ENCODE results near the gene MRPS17. TPM values are rescaled to one million over a fixed set of nuclear protein-coding genes. Genes with fewer than 3 reads are reported as not detected.

MRPS17 gene
- total RNA-seq (2022), result 32.6 and 37.1 TPM in 2 replicates
- percentile 82 among the genes with signal in this experiment for Bru-seq, nascent RNA
- BruChase-seq, experiment 1, labeled RNA remaining after a 6-hour chase, result percentile 88 among the genes with signal in this experiment
- BruChase-seq, experiment 2, labeled RNA remaining after a 2-hour chase, result percentile 94 among the genes with signal in this experiment
- long read RNA-seq, transcript MRPS17-201 (3 exons, 1,845 nt), result major isoform, 85 of 131 reads
- long read RNA-seq, partial matches to known transcripts, result 26 of 131 reads
- long read RNA-seq, other reads (novel, unspliced or antisense), result 20 of 131 reads

- intact Hi-C loops (cut with micrococcal nuclease; ENCODE audit: unreplicated experiment), result no loop called here
- BruUV-seq (replicated peaks), result TSS peak; percentile 43
- Mint-ChIP-seq H3K27ac (ENCODE audit: unreplicated experiment) (peak within 1 kb of the TSS; percentile 99), H3K4me3 (ENCODE audit: low read depth, unreplicated experiment) (peak within 1 kb of the TSS; percentile 100), H3K36me3 (ENCODE audit: insufficient read depth, unreplicated experiment) (peaks cover 53% of the 10 kb centered on the region), H3K27me3 (ENCODE audit: unreplicated experiment) (no peaks in the 10 kb centered on the region), H3K9me3 (ENCODE audit: low read depth, unreplicated experiment) (peaks cover 2% of the 10 kb centered on the region), H3K4me1 (ENCODE audit: low read depth, unreplicated experiment) (peaks cover 9% of the 10 kb centered on the region)
- no peak for TF ChIP-seq CTCF (IDR thresholded peaks at IDR 0.05; ENCODE audit: unreplicated experiment)
- CTCF ChIA-PET, result interaction anchor here (0.7 kb wide), 1 partner anchor 222 kb away, joined by 4 read pairs; no protein-coding TSS in a partner anchor
- peak; percentile 99 for DNase-seq
Measured at GRCh38 chr7:55951637-55952351, at the start of gene MRPS17. Gene MRPS17 (plus strand): TSS chr7:55951877. CDS start chr7:55953196, 1,319 bp downstream.

- no peaks in the 10 kb centered on the region for H3K27me3 Mint-ChIP-seq (ENCODE audit: unreplicated experiment)
- no peak overlapping the region for H3K27ac Mint-ChIP-seq (ENCODE audit: unreplicated experiment)
- TF ChIP-seq CTCF (IDR thresholded peaks at IDR 0.05; ENCODE audit: unreplicated experiment), result no peak
- BruUV-seq (replicated peaks), result no TSS peak
- H3K4me3 Mint-ChIP-seq (ENCODE audit: low read depth, unreplicated experiment), result no peak overlapping the region
- CTCF ChIA-PET, result interaction anchor here (0.6 kb wide), 1 partner anchor 205 kb away, joined by 4 read pairs; no protein-coding TSS in a partner anchor
- DNase-seq, result no peak
- no peaks in the 10 kb centered on the region for H3K4me1 Mint-ChIP-seq (ENCODE audit: low read depth, unreplicated experiment)
- intact Hi-C loops (cut with micrococcal nuclease; ENCODE audit: unreplicated experiment), result no loop called here
- H3K36me3 Mint-ChIP-seq (ENCODE audit: insufficient read depth, unreplicated experiment), result no peaks in the 10 kb centered on the region
- H3K9me3 Mint-ChIP-seq (ENCODE audit: low read depth, unreplicated experiment), result peaks cover 6% of the 10 kb centered on the region
Measured at GRCh38 chr7:55903985-55904759, 47.5 kb upstream of the MRPS17 start.

GRCh38 chr7:55912748-55913158, 38.9 kb upstream of the MRPS17 start:
- DNase-seq, result no peak
- BruUV-seq (replicated peaks), result no TSS peak
- Mint-ChIP-seq H3K9me3 (ENCODE audit: low read depth, unreplicated experiment) (peaks cover 4% of the 10 kb centered on the region), H3K4me1 (ENCODE audit: low read depth, unreplicated experiment) (no peaks in the 10 kb centered on the region), H3K27ac (ENCODE audit: unreplicated experiment) (no peak overlapping the region), H3K36me3 (ENCODE audit: insufficient read depth, unreplicated experiment) (peaks cover 4% of the 10 kb centered on the region), H3K4me3 (ENCODE audit: low read depth, unreplicated experiment) (no peak overlapping the region), H3K27me3 (ENCODE audit: unreplicated experiment) (no peaks in the 10 kb centered on the region)
- intact Hi-C loops (cut with micrococcal nuclease; ENCODE audit: unreplicated experiment), result no loop called here
- CTCF ChIA-PET, result no interaction called here
- no peak for TF ChIP-seq CTCF (IDR thresholded peaks at IDR 0.05; ENCODE audit: unreplicated experiment)

- BruUV-seq (replicated peaks), result no TSS peak
- peaks cover 10% of the 10 kb centered on the region for H3K9me3 Mint-ChIP-seq (ENCODE audit: low read depth, unreplicated experiment)
- H3K4me3 Mint-ChIP-seq (ENCODE audit: low read depth, unreplicated experiment), result no peak overlapping the region
- H3K27me3 Mint-ChIP-seq (ENCODE audit: unreplicated experiment), result no peaks in the 10 kb centered on the region
- no peak for DNase-seq
- H3K27ac Mint-ChIP-seq (ENCODE audit: unreplicated experiment), result no peak overlapping the region
- H3K4me1 Mint-ChIP-seq (ENCODE audit: low read depth, unreplicated experiment), result no peaks in the 10 kb centered on the region
- intact Hi-C loops (cut with micrococcal nuclease; ENCODE audit: unreplicated experiment), result no loop called here
- CTCF ChIA-PET, result no interaction called here
- H3K36me3 Mint-ChIP-seq (ENCODE audit: insufficient read depth, unreplicated experiment), result peaks cover 4% of the 10 kb centered on the region
- TF ChIP-seq CTCF (IDR thresholded peaks at IDR 0.05; ENCODE audit: unreplicated experiment), result no peak
Measured at GRCh38 chr7:55917771-55918170, 33.9 kb upstream of the MRPS17 start.

All from Calu3 (cell line).